HEK293T (cell line): Measurements from ENCODE around the gene MAK.
"Not testable (repeated sequence)": the region's sequence is repeated elsewhere in the genome, so short reads cannot be mapped to it uniquely, and the experiment has no call there.

Experiments used
- BHLHE40 ChIP-seq: fragments of 450-650 bp; IDR thresholded peaks from 2 replicates; pipeline ENCODE4 v1.6.1; 2016; ENCODE audit warnings: mild to moderate bottlenecking, moderate library complexity, borderline replicate concordance
- ELF4 ChIP-seq: fragments of 450-650 bp; IDR thresholded peaks from 2 replicates; pipeline ENCODE4 v1.6.1; 2017; ENCODE audit warnings: antibody characterized with exemption
- FOXA1 ChIP-seq: fragments of 450-650 bp; IDR thresholded peaks from 2 replicates; pipeline ENCODE4 v1.6.1; 2016; ENCODE audit warnings: mild to moderate bottlenecking
- FOXM1 ChIP-seq: fragments of 450-650 bp; IDR thresholded peaks from 2 replicates; pipeline ENCODE4 v1.6.1; 2017; ENCODE audit warnings: mild to moderate bottlenecking, borderline replicate concordance
- L3MBTL2 ChIP-seq: fragments of 450-650 bp; conservative IDR thresholded peaks from 2 replicates; pipeline ENCODE4 v1.6.1; 2016; ENCODE audit warnings: mild to moderate bottlenecking
- LEF1 ChIP-seq: fragments of 450-650 bp; IDR thresholded peaks from 2 replicates; pipeline ENCODE4 v1.6.1; 2017; ENCODE audit warnings: mild to moderate bottlenecking, borderline replicate concordance
- SP1 ChIP-seq: fragments of 450-650 bp; IDR thresholded peaks from 2 replicates; pipeline ENCODE4 v1.6.1; 2017

- not testable (repeated sequence) for TF ChIP-seq SP1, FOXA1, BHLHE40, ELF4, L3MBTL2, FOXM1, LEF1
These were observed 48.0 kb upstream of the MAK start for GRCh38 chr6:10886365-10886690.
